HG03095 (cell line): ENCODE data around the gene CHN2.

Experiments used
- ATAC-seq: cut with Tn5 transposase; IDR thresholded peaks from one replicate; pipeline ENCODE4 v1.9.1; 2021; ENCODE audit warnings: moderate library complexity; ENCODE audit not compliant: unreplicated experiment

Gene CHN2

DNA sequence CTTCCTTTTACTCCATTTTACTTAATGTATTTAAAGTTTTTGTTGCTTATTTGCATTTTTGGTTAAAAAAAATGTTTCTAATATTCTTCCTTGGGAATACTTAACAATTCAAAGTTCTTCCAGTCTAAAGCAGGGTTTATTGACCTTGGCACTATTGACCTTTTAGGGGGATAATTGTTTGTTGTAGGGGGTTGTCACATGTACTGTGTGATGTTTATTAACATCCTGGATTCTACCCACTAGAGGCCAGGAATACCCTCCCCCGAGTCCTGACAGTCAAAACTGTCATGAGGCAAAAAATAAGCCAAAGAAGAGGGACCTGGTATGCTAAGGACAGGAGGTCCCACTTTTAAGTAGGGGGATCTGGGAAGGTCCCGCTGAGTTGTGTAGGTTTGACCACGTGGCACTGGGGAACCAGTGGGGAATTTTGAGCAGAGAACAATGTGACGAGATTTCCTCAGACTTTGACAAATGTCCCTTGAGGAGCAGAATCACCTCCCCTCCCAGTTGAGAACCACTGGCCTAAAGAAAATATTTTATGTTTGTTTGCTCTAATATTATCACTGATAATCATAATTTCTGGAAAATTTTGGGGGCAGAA lies 190.7 kb downstream of the CHN2 start:
- ATAC-seq = no peak

DNA sequence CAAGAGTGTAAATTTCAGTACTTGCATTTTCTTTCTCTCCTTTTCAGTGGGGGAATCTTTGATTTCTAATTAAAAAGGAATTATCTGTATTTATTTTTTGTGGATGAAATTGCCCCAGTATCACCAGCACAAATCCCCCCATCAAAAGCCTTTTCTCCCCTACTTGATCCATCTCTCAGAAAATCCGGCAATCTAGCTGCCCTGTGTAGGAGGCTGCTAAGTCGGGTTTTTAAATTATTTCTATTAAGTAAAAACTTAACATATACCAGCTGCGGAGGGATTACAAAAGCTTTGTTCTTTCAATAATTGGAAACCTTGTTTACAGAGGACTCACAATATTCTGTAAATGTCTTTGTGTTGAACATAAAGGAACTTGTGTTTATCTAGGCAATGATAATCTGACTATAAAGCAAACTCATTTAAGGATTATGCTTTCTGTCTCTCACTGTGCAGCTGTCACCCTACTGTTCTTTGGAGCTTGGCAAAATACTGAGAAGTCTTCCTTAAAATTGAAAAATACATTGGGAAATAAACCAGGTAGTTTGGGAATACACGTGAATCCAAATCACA lies 191.7 kb downstream of the CHN2 start:
- ATAC-seq = no peak

DNA sequence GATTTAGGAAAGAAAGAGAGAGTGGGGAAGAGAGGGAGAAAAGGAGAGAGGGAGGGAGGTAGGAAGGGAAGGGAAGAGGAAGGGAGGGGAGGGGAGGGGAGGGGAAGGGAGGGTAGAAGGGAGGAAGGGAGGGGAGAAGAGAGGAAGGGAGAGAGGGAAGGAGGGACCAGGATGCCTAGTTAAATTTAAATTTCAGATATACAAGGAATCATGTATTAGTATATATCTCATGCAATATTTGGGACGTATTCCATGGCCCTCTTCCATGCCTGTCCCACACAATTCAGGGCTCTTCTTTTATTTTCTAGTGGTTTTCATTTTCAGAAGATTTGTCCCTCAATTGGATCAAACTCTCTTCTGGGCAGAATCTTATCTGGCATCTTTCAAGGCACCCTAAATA lies 196.7 kb downstream of the CHN2 start:
- ATAC-seq = no peak

- no peak for ATAC-seq
Measured at GRCh38 chr7:29394321-29394720, 199.7 kb downstream of the CHN2 start.

GRCh38 chr7:29396563-29396962 lies 202.0 kb downstream of the CHN2 start:
- ATAC-seq = no peak

GRCh38 chr7:29397398-29397797 lies 202.8 kb downstream of the CHN2 start:
- no peak for ATAC-seq

DNA sequence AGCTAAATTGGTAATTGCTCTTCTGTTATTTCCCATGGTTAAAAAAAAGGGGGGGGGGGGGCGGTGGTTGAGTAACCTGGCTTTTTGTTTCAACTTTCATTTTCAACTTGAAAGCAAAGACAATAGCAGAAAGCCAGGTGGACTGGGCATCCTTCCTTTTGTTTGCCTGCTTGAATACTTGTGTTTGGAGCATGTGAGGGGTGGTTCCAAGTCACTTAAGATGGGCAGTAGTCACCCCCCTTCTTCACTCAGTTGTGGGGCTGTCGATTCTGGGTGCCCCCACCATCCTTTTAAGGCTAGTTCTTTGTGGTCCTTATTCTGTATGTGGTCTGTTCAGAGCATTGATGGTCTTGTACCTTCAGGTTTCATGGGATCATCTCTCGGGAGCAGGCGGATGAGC lies 203.4 kb downstream of the CHN2 start:
- no peak for ATAC-seq

DNA sequence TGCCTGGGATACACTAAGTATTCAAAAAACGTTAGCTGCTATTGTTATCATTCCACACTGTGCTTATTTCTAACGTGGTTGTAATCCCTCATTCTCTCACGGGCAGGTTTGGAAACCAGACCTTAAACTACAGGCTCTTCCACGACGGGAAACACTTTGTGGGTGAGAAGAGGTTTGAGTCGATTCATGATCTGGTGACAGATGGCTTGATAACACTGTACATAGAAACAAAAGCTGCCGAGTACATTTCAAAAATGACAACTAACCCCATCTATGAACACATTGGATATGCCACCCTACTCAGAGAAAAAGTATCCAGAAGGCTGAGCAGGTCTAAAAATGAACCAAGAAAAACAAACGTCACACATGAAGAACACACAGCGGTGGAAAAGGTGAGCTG lies 205.9 kb downstream of the CHN2 start:
- no peak for ATAC-seq

DNA sequence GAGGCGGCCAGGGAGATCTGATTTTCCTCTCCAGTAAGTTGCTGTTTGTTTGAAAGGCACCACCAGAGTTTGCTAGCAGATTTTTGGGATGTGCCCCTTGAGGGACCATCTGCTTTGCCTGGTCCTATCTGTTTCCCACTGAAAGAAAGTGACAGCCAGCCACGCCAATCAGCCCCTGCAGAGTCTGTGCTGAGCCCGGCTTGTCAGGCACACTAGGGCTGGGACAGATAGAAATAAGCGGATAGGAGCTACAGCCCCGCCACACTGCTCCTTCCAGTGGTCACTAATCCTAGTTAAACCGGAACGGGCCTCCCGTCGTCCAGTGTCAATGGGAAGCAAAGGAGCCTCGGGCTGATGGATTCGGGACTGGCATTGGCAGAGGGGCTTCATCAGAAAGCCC lies 207.2 kb downstream of the CHN2 start:
- no peak for ATAC-seq

GRCh38 chr7:29405891-29406290 lies 211.3 kb downstream of the CHN2 start:
- ATAC-seq = no peak

DNA sequence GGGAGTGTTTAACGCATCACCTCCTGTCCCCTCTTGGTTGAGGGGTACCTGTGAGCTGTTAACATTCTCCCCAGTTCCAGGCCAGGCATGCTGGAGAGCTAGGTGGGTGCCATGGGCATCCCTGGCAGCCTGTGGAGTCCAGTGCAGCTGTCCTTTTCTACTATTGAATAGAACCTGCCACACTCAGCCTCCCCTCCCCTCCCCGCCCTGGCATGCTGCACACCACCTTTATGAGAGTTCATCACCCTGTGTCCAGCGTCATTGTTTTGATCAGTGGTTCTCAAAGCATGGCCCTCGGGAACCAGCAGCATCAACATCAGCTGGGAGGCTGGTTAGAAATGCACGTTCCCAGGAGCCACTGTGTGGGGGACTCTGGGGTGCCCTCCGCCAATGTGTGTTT lies 211.8 kb downstream of the CHN2 start:
- ATAC-seq = no peak

DNA sequence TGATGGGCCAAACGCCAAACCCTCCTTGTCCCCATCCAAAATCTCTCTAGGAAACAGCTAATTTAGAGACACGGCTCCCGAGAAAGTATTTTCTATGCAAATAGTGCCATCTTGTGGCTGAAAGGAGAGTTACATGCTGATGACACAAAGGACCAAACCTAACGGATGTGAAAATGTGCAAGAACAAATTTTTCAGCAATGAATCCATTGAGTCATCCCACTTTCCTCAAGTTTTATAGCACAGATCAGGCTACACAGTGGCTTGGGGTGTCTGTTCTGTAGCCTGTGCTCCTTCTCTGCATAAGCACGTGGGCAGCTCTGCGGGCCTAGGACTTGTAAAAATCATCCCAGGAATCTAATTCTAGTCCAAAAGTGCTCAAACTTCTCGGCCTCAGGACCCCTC lies 214.3 kb downstream of the CHN2 start:
- ATAC-seq = peak; percentile 57

DNA sequence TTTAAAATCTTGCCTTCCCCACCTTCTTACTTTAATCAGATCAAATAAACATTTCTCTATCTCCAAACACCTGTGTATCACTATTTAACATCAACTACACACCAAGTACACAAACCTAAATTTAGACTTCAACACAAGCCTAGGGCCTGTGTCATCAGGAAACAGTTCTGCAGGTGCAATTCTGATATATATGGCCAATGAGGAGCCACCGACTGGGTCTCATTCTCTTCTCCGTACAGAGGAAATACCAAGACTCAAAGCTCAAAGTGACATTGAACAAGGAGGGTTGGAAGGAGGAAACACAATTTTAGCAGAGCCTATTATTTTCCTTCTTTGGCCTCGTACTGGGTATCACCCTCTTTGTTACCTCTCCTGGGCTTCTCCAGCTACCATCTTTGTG lies 216.4 kb downstream of the CHN2 start:
- ATAC-seq = no peak

DNA sequence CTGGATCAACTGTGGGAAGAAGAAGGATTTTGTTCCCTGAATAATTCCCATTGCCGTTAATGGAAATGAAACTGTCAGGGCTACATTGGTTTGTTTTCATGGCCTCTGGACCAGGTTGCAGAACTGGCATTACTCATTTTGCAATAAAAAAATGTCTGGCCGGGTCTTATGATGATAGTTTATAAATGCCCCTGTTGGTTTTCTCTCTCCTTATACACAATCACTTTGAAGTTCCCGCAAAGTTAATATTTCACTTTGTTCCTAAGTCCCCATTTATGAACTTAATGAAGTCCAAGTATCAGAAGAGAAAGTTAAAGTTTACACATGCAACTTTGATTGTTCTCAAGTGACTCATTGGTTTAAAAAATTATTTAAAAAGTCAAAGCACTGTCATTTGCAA lies 218.3 kb downstream of the CHN2 start:
- no peak for ATAC-seq

GRCh38 chr7:29413626-29414136 lies 219.1 kb downstream of the CHN2 start:
- no peak for ATAC-seq

DNA sequence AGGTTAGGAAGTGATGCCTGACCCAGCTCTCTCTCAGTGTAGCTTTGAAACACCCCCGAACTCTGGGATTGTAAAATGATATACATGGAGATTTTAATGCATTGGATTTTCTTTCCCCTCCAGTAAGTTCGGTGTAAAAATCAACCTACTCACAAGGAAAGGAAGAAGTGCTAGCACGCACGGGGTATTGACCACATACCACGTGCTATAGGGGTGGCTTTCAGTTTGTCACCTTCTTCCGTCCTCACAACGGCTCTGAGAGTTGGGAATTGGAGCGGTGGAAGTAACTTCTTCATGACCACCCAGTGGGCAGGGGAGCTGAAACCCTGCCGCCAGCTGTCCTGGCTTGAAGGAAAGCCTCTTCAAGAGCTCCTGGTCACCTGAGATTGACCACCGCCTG lies 219.6 kb downstream of the CHN2 start:
- ATAC-seq = no peak

- no peak for ATAC-seq
Measured at GRCh38 chr7:29415215-29415614, 220.6 kb downstream of the CHN2 start.

DNA sequence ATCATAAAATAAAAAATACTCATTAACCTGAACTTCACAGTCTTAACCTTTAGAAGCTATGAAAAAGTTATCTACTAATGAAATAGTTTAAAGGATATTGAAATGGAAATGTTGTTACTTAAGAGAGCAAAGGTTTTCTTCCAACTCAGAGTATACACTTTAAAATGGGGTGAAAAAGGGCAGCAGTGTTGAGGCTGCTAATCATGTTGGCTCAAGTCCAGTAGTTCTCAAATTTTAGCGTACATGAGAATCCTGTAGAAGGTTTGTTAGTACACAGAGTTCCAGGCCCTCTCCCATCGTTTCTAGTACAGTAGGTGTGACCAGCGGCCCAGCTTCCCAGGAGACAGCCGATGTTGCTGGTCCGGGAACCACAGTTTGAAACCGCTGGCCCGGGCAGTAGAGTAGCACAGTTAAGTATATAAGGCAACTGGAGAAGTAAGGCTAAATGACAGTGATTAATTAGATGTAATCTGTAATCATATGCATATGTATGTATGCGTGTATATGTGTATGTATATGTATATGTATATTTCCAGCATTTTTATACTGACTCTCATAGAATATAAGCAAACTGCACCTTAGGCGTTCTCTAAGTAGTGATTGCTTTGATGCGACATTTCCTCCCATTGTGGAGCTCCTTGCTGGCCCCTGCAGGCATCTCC lies 221.8 kb downstream of the CHN2 start:
- no peak for ATAC-seq

GRCh38 chr7:29416938-29417305 lies 222.3 kb downstream of the CHN2 start:
- no peak for ATAC-seq

DNA sequence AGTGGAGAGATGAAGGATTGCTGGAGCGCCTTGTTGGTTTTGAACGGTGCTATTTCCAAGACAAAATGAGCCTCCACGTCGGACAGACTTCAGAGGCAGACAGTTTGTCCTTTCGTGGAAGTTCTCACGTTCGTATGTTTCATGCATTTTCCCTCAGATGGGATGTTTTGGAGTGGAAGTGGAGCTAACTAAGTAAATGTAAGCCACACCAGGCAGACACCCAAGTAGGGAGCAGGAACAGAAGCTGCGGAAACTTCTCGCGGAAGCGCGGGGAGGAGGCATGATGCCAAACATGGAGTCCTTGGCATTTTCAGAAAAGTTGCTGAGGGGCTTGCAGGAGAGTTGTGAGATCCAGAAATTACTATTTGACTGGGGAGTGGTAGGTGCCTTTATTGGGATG lies 223.5 kb downstream of the CHN2 start:
- no peak for ATAC-seq

DNA sequence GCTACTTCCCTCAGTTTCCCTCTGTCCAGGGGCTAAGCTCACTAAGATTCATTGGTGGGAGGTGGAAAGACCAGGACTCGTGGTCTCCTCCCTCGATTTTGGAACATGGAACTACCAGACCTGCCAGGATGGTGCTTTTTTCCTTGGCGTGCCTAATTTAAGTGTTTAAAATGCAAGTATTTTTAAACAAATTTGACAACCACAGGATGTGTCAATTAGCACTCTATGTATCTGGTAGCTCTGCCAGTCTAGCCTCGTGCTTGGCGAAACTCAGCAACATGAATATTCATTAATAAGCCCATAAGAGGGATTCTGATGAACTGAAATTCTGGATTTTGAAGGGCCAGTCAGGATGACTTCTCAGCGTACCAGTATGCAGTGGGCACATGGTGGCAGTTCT lies 224.1 kb downstream of the CHN2 start:
- ATAC-seq = no peak

DNA sequence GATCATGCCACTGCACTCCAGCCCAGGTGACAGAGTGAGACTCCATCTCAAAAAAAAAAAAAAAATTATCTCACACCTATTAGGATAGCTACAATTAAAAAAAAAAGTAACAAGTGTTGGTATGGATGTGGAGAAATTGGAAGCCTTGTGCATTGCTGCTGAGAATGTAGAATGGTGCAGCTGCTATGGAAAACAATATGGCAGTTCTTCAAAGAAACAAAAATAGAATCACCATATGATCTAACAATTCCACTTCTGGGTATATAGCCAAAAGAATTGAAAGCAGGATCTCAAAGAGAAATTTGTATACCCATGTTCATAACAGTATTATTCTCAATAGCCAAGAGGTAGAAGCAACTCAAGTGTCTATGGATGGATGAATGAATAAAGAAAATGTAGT lies 225.4 kb downstream of the CHN2 start:
- ATAC-seq = no peak
